GM21367 (cell line): ENCODE data around the gene SYDE2.

Experiments
- ATAC-seq: cut with Tn5 transposase; IDR thresholded peaks from one replicate; pipeline ENCODE4 v1.9.1; 2021; ENCODE audit not compliant: unreplicated experiment

The SYDE2 gene

GRCh38 chr1:85132078-85132720, 68.6 kb downstream of the SYDE2 start:
- ATAC-seq, result no peak

- no peak for ATAC-seq
Observed at GRCh38 chr1:85128316-85128715, 72.5 kb downstream of the SYDE2 start.

DNA sequence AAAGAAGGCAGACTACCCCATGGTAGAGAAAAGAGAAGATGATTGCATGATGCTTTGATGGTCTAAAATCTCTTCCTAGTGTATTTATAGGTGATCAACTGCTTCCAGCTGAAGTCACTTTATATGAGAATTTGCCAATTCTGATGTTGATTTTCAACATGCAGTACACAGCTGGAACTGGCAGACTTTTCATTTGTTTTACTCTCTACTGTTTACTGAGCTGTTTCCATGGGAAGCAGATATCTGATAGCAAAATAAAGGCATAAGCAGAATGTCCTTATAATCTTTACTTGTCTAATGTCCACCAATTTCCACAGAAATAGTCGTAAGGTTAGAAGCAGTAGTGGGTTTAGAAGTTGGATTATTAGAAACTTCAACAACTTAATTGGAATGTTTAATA, 74.9 kb downstream of the SYDE2 start:
- ATAC-seq, result no peak

- no peak for ATAC-seq
Observed at GRCh38 chr1:85124091-85124490, 76.7 kb downstream of the SYDE2 start.

- no peak for ATAC-seq
Observed at GRCh38 chr1:85122169-85122568, 78.6 kb downstream of the SYDE2 start.

GRCh38 chr1:85121744-85122143, 79.1 kb downstream of the SYDE2 start:
- ATAC-seq, result no peak

DNA sequence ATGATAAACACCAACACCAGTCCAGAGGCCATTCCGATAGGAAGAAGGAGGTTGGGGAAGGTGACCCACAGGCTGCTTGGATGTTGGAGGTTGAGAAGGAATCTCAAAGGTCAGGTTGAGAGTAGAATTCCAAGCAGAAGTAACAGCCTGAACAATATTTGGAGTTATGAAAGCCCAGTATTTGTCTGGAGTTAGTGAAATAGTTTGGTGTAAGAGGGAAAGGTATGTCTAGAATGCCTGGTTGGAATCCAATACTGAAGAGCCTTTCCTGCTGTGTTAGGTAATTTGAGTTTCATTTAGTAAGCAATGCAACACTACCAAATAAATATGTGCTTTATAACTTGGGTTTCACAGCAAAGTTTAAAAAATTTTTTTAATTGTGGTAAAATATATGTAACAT, 82.1 kb downstream of the SYDE2 start:
- ATAC-seq, result no peak

GRCh38 chr1:85116856-85117255, 84.0 kb downstream of the SYDE2 start:
- no peak for ATAC-seq

DNA sequence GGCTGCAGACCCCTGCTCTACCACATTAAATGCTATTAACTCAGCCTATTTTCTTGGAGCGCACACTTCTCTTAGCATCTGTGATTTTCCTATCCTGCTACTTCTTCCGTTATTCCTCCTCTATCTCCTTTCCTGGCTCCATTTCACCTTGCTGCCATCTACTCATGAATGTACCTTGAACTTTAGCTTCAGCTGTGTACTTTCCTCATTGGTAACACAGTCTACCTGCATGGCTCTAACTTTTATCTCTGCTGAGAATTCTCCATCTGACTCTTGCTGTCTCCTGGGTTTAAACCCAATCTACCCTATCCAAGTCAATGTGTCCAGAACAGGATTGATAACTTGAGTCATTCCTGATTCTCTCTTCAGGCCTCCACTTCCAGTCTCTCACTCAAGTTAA, 84.9 kb downstream of the SYDE2 start:
- ATAC-seq, result no peak

DNA sequence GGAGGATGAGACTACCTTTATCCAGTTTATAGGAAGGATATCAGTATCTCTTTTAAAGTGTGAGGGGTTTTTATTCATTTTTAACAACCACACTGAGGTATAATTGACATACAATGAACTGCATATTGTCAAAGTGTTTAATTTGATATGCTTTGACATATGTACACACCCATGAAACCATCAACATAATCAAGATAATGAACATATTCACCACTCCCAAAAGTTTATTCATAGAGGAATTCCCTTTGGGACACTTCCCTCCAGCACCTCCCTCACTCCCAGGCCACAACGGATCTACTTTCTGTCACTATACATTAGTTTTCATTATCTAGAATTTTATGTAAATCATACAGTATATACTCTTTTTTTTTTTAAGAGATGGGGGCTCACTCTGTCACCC, 89.1 kb downstream of the SYDE2 start:
- ATAC-seq, result no peak

DNA sequence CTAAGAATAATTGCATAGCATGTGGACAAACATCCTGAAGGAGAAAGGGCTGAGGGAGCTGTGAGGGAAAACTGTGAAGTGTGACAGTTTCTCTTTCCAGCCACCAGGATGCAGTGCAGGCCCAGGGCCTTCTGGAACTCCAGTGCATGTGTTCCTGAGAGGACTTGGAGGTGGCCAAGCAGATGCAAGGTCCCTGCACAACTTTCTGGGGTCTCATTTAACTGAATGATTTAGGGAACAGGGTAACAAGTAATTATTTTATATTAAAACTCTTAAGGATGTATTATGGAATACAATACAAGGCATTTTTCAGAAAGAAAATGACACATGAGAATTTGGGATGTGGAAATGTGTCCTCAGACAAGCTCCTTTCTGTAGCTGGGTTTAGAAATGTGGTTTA, 91.3 kb downstream of the SYDE2 start:
- ATAC-seq, result peak; percentile 91
